Measurements from ENCODE around the gene HFM1. TPM values are rescaled to one million over a fixed set of nuclear protein-coding genes. Genes with fewer than 3 reads are reported as not detected.

Gene HFM1
- total and polyA plus RNA-seq, 2 donors (not counting 3 experiments of a cell fraction or from before 2014, with no cell fraction given): 0.11 TPM; not detected in 1

DNA sequence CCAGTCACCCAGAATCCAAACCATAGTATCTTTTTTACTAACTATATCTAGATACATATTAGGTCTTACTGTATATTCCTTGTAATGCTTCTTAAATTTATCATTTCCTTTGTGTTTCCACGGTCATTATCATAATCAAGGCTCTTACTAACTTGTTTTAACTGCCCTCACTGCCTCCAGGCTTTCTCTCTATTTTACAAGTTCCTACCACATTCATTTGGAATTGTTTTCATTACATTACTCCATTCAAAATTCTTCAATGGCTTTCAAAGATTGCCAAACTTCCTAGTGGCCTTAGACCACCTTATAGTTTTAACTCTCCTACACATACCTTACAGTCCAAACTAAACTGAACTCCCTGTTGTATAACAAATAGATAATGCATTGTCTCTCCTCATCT is 6.3 kb downstream of the HFM1 start:
- Histone ChIP-seq H4K20me1 (replicated peaks; ENCODE audit: control insufficient read depth, extremely low read depth, insufficient read depth, low read length) (no peaks in the 10 kb centered on the region), H3K27ac (ENCODE audit: insufficient read depth, low read depth, low read length) (no peak overlapping the region), H3K9me3 (replicated peaks; ENCODE audit: control insufficient read depth, insufficient read depth, low read length) (no peaks in the 10 kb centered on the region), H3K36me3 (ENCODE audit: control insufficient read depth in 2 of 2, extremely low read depth in 1 of 2, insufficient read depth in 2 of 2, low read length in 2 of 2) (no peaks in the 10 kb centered on the region), H3K27me3 (ENCODE audit: control insufficient read depth in 2 of 2, insufficient read depth in 2 of 2, low read length in 2 of 2) (peaks cover 1 to 2% of the 10 kb centered on the region in 2 experiments), H2AFZ (ENCODE audit: low read depth, low read length) (no peak overlapping the region), H3K9ac (replicated peaks; ENCODE audit: extremely low read depth, insufficient read depth, low read length) (no peak overlapping the region), H3K4me1 (ENCODE audit: control insufficient read depth, extremely low read depth, insufficient read depth, low read length) (no peaks in the 10 kb centered on the region), H3K79me2 (ENCODE audit: control insufficient read depth, insufficient read depth, low read length) (no peaks in the 10 kb centered on the region), H3K9me1 (replicated peaks; ENCODE audit: control insufficient read depth, extremely low read depth, insufficient read depth, low read length) (no peaks in the 10 kb centered on the region), H3K4me2 (ENCODE audit: insufficient read depth, low read length) (no peak overlapping the region), H3K4me3 (replicated peaks in 1 of 3; ENCODE audit: insufficient read depth in 1 of 3, low read depth in 1 of 3, low read length in 3 of 3) (no peak overlapping the region)
- intact Hi-C loops (cut with micrococcal nuclease): no loop called here
- no TSS peak for BruUV-seq (replicated peaks)
- TF ChIP-seq EZH2 (IDR thresholded peaks at IDR 0.05; ENCODE audit: borderline replicate concordance, low read depth, low read length, severe bottlenecking) (no peak), FOS (IDR thresholded peaks at IDR 0.05; ENCODE audit: borderline replicate concordance, insufficient read depth, low read length) (no peak), POLR2A (IDR thresholded peaks at IDR 0.05; ENCODE audit: low read depth, low read length) (no peak), POLR2AphosphoS5 (IDR thresholded peaks at IDR 0.05; ENCODE audit: insufficient read depth, low read depth, low read length) (no peak), JUN (IDR thresholded peaks at IDR 0.05; ENCODE audit: borderline replicate concordance, insufficient read depth, insufficient read length, low read depth) (no peak), GATA2 (IDR thresholded peaks at IDR 0.05; ENCODE audit: insufficient read depth, insufficient read length, low read depth, low read length) (no peak)
- TF ChIP-seq, protein P1, sequence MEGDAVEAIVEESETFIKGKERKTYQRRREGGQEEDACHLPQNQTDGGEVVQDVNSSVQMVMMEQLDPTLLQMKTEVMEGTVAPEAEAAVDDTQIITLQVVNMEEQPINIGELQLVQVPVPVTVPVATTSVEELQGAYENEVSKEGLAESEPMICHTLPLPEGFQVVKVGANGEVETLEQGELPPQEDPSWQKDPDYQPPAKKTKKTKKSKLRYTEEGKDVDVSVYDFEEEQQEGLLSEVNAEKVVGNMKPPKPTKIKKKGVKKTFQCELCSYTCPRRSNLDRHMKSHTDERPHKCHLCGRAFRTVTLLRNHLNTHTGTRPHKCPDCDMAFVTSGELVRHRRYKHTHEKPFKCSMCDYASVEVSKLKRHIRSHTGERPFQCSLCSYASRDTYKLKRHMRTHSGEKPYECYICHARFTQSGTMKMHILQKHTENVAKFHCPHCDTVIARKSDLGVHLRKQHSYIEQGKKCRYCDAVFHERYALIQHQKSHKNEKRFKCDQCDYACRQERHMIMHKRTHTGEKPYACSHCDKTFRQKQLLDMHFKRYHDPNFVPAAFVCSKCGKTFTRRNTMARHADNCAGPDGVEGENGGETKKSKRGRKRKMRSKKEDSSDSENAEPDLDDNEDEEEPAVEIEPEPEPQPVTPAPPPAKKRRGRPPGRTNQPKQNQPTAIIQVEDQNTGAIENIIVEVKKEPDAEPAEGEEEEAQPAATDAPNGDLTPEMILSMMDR (IDR thresholded peaks at IDR 0.05; ENCODE audit: extremely low read depth in 1 of 2, insufficient read depth in 1 of 2, low read depth in 1 of 2, low read length in 2 of 2): no peak
- TF ChIP-seq, protein P2, sequence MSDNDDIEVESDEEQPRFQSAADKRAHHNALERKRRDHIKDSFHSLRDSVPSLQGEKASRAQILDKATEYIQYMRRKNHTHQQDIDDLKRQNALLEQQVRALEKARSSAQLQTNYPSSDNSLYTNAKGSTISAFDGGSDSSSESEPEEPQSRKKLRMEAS (IDR thresholded peaks at IDR 0.05; ENCODE audit: insufficient read depth, insufficient read length): no peak
- dilution Hi-C loops (cut with MboI; ENCODE audit: extremely low pct_ligation_motif_present, low sequenced_read_pairs): no loop called here
- FAIRE-seq: no peak
- POLR2A ChIA-PET: no interaction called here
- DNase-seq (ENCODE audit: low read depth, low spot score): no peak
- CTCF ChIA-PET: interaction anchor here (0.8 to 0.9 kb wide), 2 partner anchors 114 to 232 kb away, joined by 3 read pairs; no protein-coding TSS in a partner anchor
